ENCODE results near the gene TSPAN9.

The TSPAN9 gene

DNA sequence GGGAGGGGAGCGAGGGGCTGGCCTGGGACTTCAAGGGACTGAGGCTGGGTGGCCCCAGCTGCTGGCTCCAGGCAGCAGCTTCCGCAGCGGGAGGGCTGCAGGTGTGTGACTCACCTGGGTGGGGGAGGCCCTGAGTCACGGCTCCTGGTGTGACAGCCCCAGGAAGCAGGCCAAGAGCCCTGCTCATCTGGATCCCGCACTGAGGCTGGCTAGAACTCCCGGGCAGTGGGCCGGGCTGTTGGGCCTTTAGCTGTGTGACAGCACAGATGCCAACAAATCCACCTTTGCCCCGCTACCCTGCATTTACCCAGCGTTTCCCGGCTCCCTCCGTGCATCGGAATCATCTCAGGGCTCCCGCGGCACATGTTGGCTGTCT lies 233.8 kb downstream of the TSPAN9 start:
- Histone ChIP-seq H3K27ac (ENCODE audit: low read depth, low read length) (no peak overlapping the region), H3K27me3 (ENCODE audit: control insufficient read depth in 5 of 5, insufficient read depth in 4 of 5, low read length in 5 of 5) (peaks cover 18 to 35% (median 27%) of the 10 kb centered on the region in 5 donors), H3K9ac (ENCODE audit: low read length in 5 of 5) (no peak overlapping the region)

DNA sequence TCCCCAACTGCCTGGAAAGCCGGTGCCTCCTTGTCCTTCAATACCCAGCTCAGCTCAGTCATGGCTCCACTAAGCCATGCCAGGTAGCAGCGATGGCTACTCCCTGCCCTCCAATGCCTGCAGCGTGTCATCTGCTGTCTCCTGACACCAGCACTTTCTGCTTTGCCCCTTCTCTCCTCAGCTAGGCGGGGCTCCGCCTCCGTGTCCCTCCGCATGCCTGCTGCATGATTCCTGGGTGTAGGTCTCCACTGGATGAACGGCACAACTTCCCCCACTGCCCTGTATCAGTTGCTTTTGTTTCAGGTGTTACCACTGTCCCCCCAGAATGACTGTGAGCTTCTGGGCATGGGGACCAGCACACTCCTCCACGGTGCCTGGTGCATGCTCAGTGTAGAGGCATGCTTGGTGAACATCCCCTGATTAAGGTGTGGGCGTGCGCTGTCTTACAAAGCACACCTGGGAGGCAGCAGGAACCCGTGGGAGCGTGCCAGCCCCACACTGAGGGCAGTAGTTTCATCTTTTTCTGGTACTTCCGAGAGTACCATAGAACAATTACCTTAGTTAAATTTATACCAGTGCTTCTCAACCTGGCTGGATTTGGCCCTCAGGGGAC lies 234.4 kb downstream of the TSPAN9 start:
- no peaks in the 10 kb centered on the region for H3K36me3 ChIP-seq (ENCODE audit: control insufficient read depth in 5 of 5, insufficient read depth in 5 of 5, low read length in 5 of 5)
- no peaks in the 10 kb centered on the region for H3K9me3 ChIP-seq (ENCODE audit: control insufficient read depth in 5 of 5, low read length in 5 of 5)
- no peak overlapping the region for H3K27ac ChIP-seq (ENCODE audit: low read depth, low read length)
- peaks cover 6 to 42% (median 28%) of the 10 kb centered on the region in 5 donors for H3K4me1 ChIP-seq (ENCODE audit: control insufficient read depth in 5 of 5, insufficient read depth in 5 of 5, low read length in 5 of 5)
- H3K27me3 ChIP-seq (ENCODE audit: control insufficient read depth in 5 of 5, insufficient read depth in 4 of 5, low read length in 5 of 5): peaks cover 18 to 35% (median 27%) of the 10 kb centered on the region in 5 donors
- no peak overlapping the region for H3K4me3 ChIP-seq (ENCODE audit: low read depth in 1 of 5, low read length in 5 of 5)
- H3K9ac ChIP-seq (ENCODE audit: low read length in 5 of 5): no peak overlapping the region

More for the DNA sequence above, 233.8 kb downstream of the TSPAN9 start:
- Histone ChIP-seq H3K9me3 (ENCODE audit: control insufficient read depth in 5 of 5, low read length in 5 of 5) (no peaks in the 10 kb centered on the region), H3K4me1 (ENCODE audit: control insufficient read depth in 5 of 5, insufficient read depth in 5 of 5, low read length in 5 of 5) (peaks cover 6 to 40% (median 28%) of the 10 kb centered on the region in 5 donors), H3K4me3 (ENCODE audit: low read depth in 1 of 5, low read length in 5 of 5) (no peak overlapping the region), H3K36me3 (ENCODE audit: control insufficient read depth in 5 of 5, insufficient read depth in 5 of 5, low read length in 5 of 5) (no peaks in the 10 kb centered on the region)

GRCh38 chr12:3313066-3313465 lies 235.9 kb downstream of the TSPAN9 start:
- Histone ChIP-seq H3K27ac (ENCODE audit: low read depth, low read length) (no peak overlapping the region), H3K9ac (ENCODE audit: low read length in 5 of 5) (no peak overlapping the region), H3K4me1 (ENCODE audit: control insufficient read depth in 5 of 5, insufficient read depth in 5 of 5, low read length in 5 of 5) (peaks cover 6 to 44% (median 25%) of the 10 kb centered on the region in 5 donors), H3K9me3 (ENCODE audit: control insufficient read depth in 5 of 5, low read length in 5 of 5) (no peaks in the 10 kb centered on the region), H3K4me3 (ENCODE audit: low read depth in 1 of 5, low read length in 5 of 5) (no peak overlapping the region), H3K36me3 (ENCODE audit: control insufficient read depth in 5 of 5, insufficient read depth in 5 of 5, low read length in 5 of 5) (no peaks in the 10 kb centered on the region), H3K27me3 (ENCODE audit: control insufficient read depth in 5 of 5, insufficient read depth in 4 of 5, low read length in 5 of 5) (peaks cover 10 to 24% (median 17%) of the 10 kb centered on the region in 5 donors)

DNA sequence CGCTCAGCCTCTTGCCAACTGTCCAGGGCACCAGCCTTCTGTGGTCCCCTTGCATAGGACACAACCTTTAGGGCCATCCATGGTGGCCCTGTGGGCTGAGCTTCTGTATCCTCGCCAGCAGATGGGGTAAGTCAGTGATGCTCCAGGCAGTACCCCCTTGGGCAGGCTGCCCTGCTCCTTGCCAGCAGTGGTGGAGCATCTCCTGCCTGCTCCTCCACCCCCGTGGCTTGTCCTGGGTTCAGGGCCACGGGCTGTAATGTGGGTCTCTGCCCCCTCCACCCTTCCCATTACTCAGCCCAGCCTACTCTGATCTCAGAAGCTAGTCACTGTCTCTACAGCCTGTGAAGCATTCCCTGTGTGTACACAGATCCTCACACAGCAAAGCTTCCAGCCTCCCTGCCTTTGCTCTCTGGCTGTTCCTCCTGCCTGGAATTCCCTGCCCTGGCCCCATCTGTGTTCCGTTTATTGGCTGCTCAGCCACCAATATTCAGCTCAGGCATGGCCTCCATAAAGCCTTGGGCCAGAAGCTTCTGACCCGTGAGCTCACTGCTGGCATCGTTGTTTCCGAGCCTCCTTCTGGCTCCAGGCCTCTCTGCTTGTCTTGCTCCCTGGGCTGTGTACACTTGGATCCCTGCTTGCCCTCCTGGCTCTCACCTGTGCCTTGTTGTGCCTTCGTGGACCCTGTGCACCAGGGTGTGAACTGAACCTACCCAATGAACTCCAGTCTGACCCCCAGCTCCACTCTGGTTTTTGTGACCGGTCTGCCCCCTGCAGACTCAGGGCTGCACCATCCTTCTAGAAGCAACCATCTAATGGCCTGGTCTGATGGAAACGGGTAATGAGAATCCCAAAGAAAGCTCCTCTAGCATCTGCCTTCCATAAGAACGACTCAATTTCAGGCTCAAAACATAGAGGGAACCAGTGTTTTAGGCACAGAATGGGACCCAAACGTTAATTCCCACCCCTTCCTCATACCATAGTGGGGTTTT lies 236.8 kb downstream of the TSPAN9 start:
- Histone ChIP-seq H3K9ac (ENCODE audit: low read length in 5 of 5) (no peak overlapping the region), H3K4me1 (ENCODE audit: control insufficient read depth in 5 of 5, insufficient read depth in 5 of 5, low read length in 5 of 5) (peaks cover 6 to 52% (median 32%) of the 10 kb centered on the region in 5 donors), H3K36me3 (ENCODE audit: control insufficient read depth in 5 of 5, insufficient read depth in 5 of 5, low read length in 5 of 5) (no peaks in the 10 kb centered on the region), H3K27me3 (ENCODE audit: control insufficient read depth in 5 of 5, insufficient read depth in 4 of 5, low read length in 5 of 5) (peaks cover 6 to 17% (median 9%) of the 10 kb centered on the region in 5 donors), H3K4me3 (ENCODE audit: low read depth in 1 of 5, low read length in 5 of 5) (no peak overlapping the region), H3K9me3 (ENCODE audit: control insufficient read depth in 5 of 5, low read length in 5 of 5) (no peaks in the 10 kb centered on the region), H3K27ac (ENCODE audit: low read depth, low read length) (no peak overlapping the region)

- peaks cover 2 to 14% (median 7%) of the 10 kb centered on the region in 5 donors for H3K27me3 ChIP-seq (ENCODE audit: control insufficient read depth in 5 of 5, insufficient read depth in 4 of 5, low read length in 5 of 5)
- no peaks in the 10 kb centered on the region for H3K36me3 ChIP-seq (ENCODE audit: control insufficient read depth in 5 of 5, insufficient read depth in 5 of 5, low read length in 5 of 5)
- H3K9ac ChIP-seq (ENCODE audit: low read length in 5 of 5): no peak overlapping the region
- no peaks in the 10 kb centered on the region for H3K9me3 ChIP-seq (ENCODE audit: control insufficient read depth in 5 of 5, low read length in 5 of 5)
- no peak overlapping the region for H3K27ac ChIP-seq (ENCODE audit: low read depth, low read length)
- H3K4me1 ChIP-seq (ENCODE audit: control insufficient read depth in 5 of 5, insufficient read depth in 5 of 5, low read length in 5 of 5): peaks cover 6 to 52% (median 33%) of the 10 kb centered on the region in 5 donors
- no peak overlapping the region for H3K4me3 ChIP-seq (ENCODE audit: low read depth in 1 of 5, low read length in 5 of 5)
These were observed 238.1 kb downstream of the TSPAN9 start for GRCh38 chr12:3315201-3315661.

DNA sequence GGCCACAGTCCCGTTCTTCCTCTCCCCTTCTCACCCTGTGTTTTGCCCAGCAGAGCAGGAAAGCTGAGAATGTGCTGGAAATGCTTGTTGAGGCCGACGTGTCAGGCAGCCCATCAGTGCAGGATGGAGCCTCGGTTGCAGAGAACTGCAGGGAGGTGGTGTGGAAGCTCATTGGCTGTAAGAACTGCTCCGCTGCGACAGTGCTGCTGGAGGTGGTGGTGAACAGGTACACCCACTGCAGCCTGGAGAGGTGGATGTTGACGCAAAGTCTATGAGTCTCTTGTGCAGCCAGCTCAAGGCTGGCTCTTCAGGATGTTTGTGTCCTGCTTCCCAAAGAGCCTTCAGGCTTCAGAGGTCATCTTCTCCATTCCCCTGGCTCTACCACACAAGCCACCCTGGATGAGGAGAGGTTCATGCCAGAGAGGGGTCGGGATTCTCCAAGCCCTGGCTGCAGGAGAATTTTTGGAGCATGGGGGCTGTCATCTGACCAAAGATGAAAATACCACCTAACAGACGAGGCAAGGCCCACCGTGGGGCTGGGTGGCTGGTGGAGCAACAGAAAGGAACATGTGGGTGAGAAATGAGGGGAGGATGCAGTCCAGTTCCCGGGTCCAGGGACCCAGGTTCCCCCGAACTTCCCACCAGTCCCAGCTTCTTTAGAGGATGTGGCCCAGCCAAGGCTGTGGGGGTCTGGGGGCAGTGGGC lies 239.7 kb downstream of the TSPAN9 start:
- Histone ChIP-seq H3K4me3 (ENCODE audit: low read depth in 1 of 5, low read length in 5 of 5) (no peak overlapping the region), H3K9ac (ENCODE audit: low read length in 5 of 5) (no peak overlapping the region), H3K9me3 (ENCODE audit: control insufficient read depth in 5 of 5, low read length in 5 of 5) (no peaks in the 10 kb centered on the region), H3K27ac (ENCODE audit: low read depth, low read length) (no peak overlapping the region), H3K36me3 (ENCODE audit: control insufficient read depth in 5 of 5, insufficient read depth in 5 of 5, low read length in 5 of 5) (no peaks in the 10 kb centered on the region), H3K4me1 (ENCODE audit: control insufficient read depth in 5 of 5, insufficient read depth in 5 of 5, low read length in 5 of 5) (peaks cover 6 to 61% (median 33%) of the 10 kb centered on the region in 5 donors), H3K27me3 (ENCODE audit: control insufficient read depth in 5 of 5, insufficient read depth in 4 of 5, low read length in 5 of 5) (peaks cover 0 to 11% (median 7%) of the 10 kb centered on the region in 5 donors)

DNA sequence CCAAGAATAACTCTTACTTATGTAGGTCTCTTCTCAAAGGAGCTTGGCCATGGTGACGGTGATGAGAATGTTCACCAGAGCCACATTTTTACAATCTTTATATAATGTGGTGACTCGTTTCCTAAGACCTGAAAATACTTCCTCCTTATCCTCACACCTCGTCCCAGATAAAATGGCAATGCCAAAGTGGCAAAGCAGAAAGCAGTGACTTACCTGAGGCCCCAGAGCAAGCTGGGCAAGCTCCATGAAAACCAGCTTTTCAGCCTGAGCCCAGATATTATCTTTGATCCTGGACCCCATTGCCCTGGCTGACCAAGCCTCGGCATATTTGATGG lies 240.3 kb downstream of the TSPAN9 start:
- Histone ChIP-seq H3K4me3 (ENCODE audit: low read depth in 1 of 5, low read length in 5 of 5) (no peak overlapping the region), H3K36me3 (ENCODE audit: control insufficient read depth in 5 of 5, insufficient read depth in 5 of 5, low read length in 5 of 5) (no peaks in the 10 kb centered on the region), H3K4me1 (ENCODE audit: control insufficient read depth in 5 of 5, insufficient read depth in 5 of 5, low read length in 5 of 5) (peaks cover 6 to 56% (median 33%) of the 10 kb centered on the region in 5 donors), H3K9ac (ENCODE audit: low read length in 5 of 5) (no peak overlapping the region), H3K9me3 (ENCODE audit: control insufficient read depth in 5 of 5, low read length in 5 of 5) (no peaks in the 10 kb centered on the region), H3K27ac (ENCODE audit: low read depth, low read length) (no peak overlapping the region), H3K27me3 (ENCODE audit: control insufficient read depth in 5 of 5, insufficient read depth in 4 of 5, low read length in 5 of 5) (peaks cover 0 to 11% (median 4%) of the 10 kb centered on the region in 5 donors)

DNA sequence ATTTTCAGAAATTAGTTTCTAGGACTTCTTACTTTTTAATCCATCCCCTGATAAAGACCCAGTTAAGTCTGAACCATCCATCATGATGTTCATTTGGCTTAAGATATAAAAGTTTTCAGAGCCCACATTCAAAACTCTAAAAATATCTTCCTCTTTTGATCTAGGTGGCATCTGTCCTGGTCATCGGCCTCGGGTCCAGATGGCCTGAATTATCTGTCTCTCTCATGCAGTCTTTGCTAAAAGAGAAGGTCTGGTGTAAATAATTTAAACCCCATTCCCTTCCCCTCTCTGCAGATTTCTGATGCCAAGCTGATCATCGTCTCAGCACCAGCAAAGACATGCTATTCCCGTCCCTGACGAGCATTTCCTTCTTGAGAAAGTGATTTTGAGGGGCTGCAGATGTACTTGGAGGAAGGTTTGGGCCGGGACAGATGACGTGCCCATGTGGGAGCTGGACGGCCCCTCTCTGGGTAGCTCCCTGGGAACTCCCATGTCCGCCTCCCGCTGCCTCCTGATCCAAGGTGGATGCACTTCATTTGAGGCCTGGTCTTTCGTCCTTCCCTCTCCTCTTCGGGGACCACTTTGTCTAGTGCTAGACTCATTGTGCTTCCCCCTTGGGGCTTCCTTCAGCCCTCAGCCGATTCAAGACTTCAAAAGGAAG lies 240.8 kb downstream of the TSPAN9 start:
- Histone ChIP-seq H3K9ac (ENCODE audit: low read length in 5 of 5) (no peak overlapping the region), H3K36me3 (ENCODE audit: control insufficient read depth in 5 of 5, insufficient read depth in 5 of 5, low read length in 5 of 5) (no peaks in the 10 kb centered on the region), H3K27ac (ENCODE audit: low read depth, low read length) (no peak overlapping the region)

DNA sequence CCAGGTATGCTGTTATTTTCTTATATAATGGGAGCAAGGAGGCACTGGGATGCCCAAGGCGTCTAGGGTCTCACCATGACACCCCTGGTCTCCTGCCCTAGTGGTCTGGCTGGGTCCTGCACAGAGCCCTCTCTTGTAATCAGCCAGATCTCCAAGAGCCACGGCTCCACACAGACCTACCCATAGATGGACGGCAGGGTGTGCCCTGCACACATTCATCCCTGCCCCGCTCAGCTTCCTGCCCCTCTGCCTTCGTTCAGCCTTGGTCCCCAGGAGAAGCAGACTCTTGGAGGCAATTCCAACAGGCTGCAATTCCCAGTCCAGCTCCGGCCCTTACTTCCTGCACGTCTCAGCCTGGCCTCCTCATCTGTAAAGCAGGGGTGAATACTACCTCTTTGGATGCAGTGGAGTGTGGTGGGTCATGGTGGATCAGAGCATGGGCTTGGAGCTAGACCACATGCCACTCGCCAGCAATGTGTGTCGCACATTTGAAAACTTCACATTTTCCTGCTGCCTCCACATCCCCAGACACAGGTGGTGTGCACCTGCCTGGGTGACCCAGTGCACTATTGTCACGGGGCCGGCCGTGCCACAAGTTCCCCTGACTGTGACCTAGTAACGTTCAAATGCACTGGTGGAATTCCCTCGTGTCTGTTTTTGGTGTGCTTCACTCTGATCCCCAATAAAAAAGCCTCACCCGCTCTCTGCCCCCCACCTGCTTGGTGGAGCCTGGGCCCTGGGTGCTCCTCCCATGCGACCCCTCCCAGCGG lies 242.7 kb downstream of the TSPAN9 start:
- Histone ChIP-seq H3K4me1 (ENCODE audit: control insufficient read depth in 5 of 5, insufficient read depth in 5 of 5, low read length in 5 of 5) (peaks cover 5 to 33% (median 17%) of the 10 kb centered on the region in 5 donors), H3K27ac (ENCODE audit: low read depth, low read length) (no peak overlapping the region), H3K9ac (ENCODE audit: low read length in 5 of 5) (no peak overlapping the region), H3K27me3 (ENCODE audit: control insufficient read depth in 5 of 5, insufficient read depth in 4 of 5, low read length in 5 of 5) (no peaks in the 10 kb centered on the region), H3K9me3 (ENCODE audit: control insufficient read depth in 5 of 5, low read length in 5 of 5) (no peaks in the 10 kb centered on the region), H3K4me3 (ENCODE audit: low read depth in 1 of 5, low read length in 5 of 5) (no peak overlapping the region), H3K36me3 (ENCODE audit: control insufficient read depth in 5 of 5, insufficient read depth in 5 of 5, low read length in 5 of 5) (no peaks in the 10 kb centered on the region)

More for the DNA sequence above, 240.8 kb downstream of the TSPAN9 start:
- Histone ChIP-seq H3K9me3 (ENCODE audit: control insufficient read depth in 5 of 5, low read length in 5 of 5) (no peaks in the 10 kb centered on the region), H3K4me3 (ENCODE audit: low read depth in 1 of 5, low read length in 5 of 5) (no peak overlapping the region), H3K4me1 (ENCODE audit: control insufficient read depth in 5 of 5, insufficient read depth in 5 of 5, low read length in 5 of 5) (peaks cover 6 to 52% (median 33%) of the 10 kb centered on the region in 5 donors), H3K27me3 (ENCODE audit: control insufficient read depth in 5 of 5, insufficient read depth in 4 of 5, low read length in 5 of 5) (peaks cover 0 to 11% (median 4%) of the 10 kb centered on the region in 5 donors)
